ENCODE results near the gene MXI1. TPM values are rescaled to one million over a fixed set of nuclear protein-coding genes. Genes with fewer than 3 reads are reported as not detected.

MXI1 gene
- polyA plus RNA-seq, 1 donor, result 22.9 TPM

DNA sequence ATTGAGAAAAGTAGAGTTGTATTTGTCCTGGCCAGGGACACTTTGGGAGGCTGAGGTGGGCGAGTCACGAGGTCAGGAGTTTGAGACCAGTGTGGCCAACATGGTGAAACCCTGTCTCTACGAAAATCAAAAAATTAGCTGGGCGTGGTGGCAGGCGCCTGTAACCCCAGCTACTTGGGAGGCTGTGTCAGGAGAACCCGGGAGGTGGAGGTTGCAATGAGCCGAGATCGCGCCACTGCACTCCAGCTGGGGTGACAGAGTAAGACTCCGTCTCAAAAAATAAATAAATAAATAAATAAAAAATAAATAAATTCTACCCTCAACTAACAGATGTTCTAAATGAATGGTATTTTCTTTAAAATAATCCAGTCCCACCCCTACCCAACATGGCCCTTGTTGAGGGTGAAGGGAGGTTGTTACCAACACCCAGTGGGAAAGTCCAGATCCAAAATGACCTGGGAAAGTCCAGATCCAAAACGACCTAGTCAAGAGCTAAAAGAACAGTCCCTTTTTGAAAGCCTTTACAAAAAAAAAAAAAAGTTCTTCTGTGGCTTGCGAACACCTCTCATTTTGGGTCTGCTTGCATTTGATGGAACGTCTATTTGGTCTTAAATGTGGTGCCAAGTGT is 16.0 kb downstream of the MXI1 start:
- no peak for DNase-seq
- Histone ChIP-seq H3K27ac (ENCODE audit: low read length) (no peak overlapping the region), H3K4me1 (ENCODE audit: control insufficient read depth, insufficient read depth, low read length) (peaks cover 17% of the 10 kb centered on the region), H3K9me3 (ENCODE audit: control insufficient read depth, low read depth, low read length) (no peaks in the 10 kb centered on the region), H3K4me3 (ENCODE audit: low read length) (no peak overlapping the region), H3K27me3 (ENCODE audit: control insufficient read depth, insufficient read depth, low read length) (no peaks in the 10 kb centered on the region), H3K36me3 (ENCODE audit: control insufficient read depth, insufficient read depth, low read length) (peaks cover 2% of the 10 kb centered on the region)
- 96% methylated on average over 4 of the region's 13 CpGs for WGBS (ENCODE audit: insufficient coverage, low lambda C conversion rate)

DNA sequence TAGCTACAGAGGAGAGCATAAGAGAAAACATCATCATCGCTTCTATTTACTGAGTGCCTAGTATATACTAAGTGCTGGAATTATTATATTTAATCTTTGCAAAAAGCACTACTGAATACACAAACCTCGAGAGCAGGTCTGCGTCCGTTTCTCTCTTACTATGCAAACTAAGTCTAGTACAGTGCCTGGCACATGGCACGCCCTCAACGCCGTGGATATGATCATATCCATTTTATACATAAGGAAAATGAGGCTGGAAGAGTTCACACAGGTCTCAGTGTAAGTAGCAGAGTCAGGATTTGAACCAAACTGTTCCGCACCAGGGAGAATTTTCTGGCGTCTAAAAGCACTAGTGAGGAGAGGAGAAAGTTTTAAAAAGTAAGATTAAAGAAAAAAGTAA is 17.6 kb downstream of the MXI1 start:
- Histone ChIP-seq H3K9me3 (ENCODE audit: control insufficient read depth, low read depth, low read length) (no peaks in the 10 kb centered on the region), H3K4me3 (ENCODE audit: low read length) (no peak overlapping the region), H3K4me1 (ENCODE audit: control insufficient read depth, insufficient read depth, low read length) (peaks cover 14% of the 10 kb centered on the region), H3K27me3 (ENCODE audit: control insufficient read depth, insufficient read depth, low read length) (no peaks in the 10 kb centered on the region), H3K36me3 (ENCODE audit: control insufficient read depth, insufficient read depth, low read length) (peaks cover 7% of the 10 kb centered on the region), H3K27ac (ENCODE audit: low read length) (no peak overlapping the region)
- 83% methylated on average over 1 of the region's 9 CpGs for WGBS (ENCODE audit: insufficient coverage, low lambda C conversion rate)
- no peak for DNase-seq

DNA sequence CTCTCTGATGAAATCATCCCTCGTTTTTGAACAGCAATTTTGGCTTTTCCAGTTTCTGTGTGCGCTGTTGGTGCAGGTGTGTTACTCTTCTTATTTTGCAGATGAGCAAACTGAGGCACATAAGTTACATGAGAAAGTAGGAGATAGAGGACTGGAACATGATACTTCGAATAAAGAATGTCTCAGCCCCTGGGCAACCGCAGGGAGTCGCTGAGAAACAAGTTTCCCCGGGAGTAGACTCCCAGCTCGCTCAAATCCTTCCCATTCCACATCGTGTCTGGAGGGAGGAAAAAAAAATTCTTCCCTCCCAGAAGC is 18.0 kb downstream of the MXI1 start:
- peaks cover 7% of the 10 kb centered on the region for H3K36me3 ChIP-seq (ENCODE audit: control insufficient read depth, insufficient read depth, low read length)
- peak overlapping the region; percentile 61 for H3K27ac ChIP-seq (ENCODE audit: low read length)
- 40% methylated on average over 2 of the region's 8 CpGs for WGBS (ENCODE audit: insufficient coverage, low lambda C conversion rate)
- no peaks in the 10 kb centered on the region for H3K27me3 ChIP-seq (ENCODE audit: control insufficient read depth, insufficient read depth, low read length)
- DNase-seq, result no peak
- peak overlapping the region; percentile 34 for H3K4me3 ChIP-seq (ENCODE audit: low read length)
- peaks cover 10% of the 10 kb centered on the region for H3K4me1 ChIP-seq (ENCODE audit: control insufficient read depth, insufficient read depth, low read length)
- no peaks in the 10 kb centered on the region for H3K9me3 ChIP-seq (ENCODE audit: control insufficient read depth, low read depth, low read length)

DNA sequence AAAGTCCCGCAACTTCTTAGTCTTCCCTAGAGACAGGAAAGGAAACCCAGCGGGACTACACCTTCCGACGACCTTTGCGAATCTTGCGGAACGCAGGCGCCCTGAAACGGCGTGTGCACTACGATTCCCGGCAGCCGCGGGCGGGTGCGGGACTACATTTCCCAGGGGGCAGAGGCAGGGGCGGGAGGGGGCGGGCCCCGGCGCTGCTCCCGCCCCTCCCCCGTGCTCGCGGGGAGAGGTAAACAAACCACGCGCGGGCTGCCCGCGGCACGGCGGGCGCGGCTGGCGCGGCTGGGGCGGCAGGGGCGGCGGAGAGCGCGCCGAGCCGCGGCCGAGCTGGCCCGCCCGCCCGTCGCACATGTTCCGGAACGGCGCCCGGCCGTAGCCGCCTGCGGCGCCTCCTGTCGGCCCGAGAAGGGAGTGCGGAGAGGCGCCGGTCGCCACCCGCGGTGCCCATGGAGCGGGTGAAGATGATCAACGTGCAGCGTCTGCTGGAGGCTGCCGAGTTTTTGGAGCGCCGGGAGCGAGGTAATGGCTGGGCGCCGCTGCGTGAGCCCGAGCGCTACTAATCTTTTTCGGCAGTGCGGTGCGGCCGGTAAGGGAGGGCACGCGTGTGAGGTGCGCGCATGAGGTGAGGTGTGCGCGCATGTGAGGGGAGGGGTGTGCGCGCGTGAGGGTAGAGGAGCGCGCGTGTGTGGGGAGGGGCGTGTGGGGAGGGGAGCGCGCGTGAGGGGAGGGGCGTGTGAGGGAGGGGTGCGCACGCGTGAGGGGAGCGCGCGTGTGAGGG is 18.5 kb downstream of the MXI1 start:
- Histone ChIP-seq H3K27ac (ENCODE audit: low read length) (peak overlapping the region; percentile 96), H3K4me1 (ENCODE audit: control insufficient read depth, insufficient read depth, low read length) (peaks cover 10% of the 10 kb centered on the region), H3K9me3 (ENCODE audit: control insufficient read depth, low read depth, low read length) (no peaks in the 10 kb centered on the region), H3K36me3 (ENCODE audit: control insufficient read depth, insufficient read depth, low read length) (peaks cover 7% of the 10 kb centered on the region), H3K27me3 (ENCODE audit: control insufficient read depth, insufficient read depth, low read length) (no peaks in the 10 kb centered on the region), H3K4me3 (ENCODE audit: low read length) (peak overlapping the region; percentile 87)
- peak; percentile 95 to 97 for DNase-seq
- no CpG with 5 or more reads among the region's 103 CpGs for WGBS (ENCODE audit: insufficient coverage, low lambda C conversion rate)

DNA sequence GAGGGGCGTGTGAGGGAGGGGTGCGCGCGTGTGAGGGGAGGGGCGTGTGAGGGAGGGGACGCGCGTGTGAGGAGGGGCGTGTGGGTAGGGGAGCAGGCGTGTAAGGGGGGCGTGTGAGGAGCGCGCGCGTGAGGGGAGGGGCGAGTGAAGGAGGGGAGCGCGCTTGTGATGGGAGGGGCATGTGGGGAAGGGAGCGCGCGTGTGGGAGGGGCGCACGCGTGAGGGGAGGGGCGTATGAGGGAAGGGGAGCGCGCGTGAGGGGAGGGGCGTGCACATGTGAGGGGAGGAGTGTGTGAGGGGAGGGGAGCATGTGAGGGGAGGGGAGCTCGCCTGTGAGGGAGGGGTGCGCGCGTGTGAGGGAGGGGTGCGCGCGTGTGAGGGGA is 19.1 kb downstream of the MXI1 start:
- Histone ChIP-seq H3K36me3 (ENCODE audit: control insufficient read depth, insufficient read depth, low read length) (peaks cover 7% of the 10 kb centered on the region), H3K27ac (ENCODE audit: low read length) (peak overlapping the region; percentile 96), H3K4me3 (ENCODE audit: low read length) (peak overlapping the region; percentile 87), H3K4me1 (ENCODE audit: control insufficient read depth, insufficient read depth, low read length) (peaks cover 5% of the 10 kb centered on the region), H3K27me3 (ENCODE audit: control insufficient read depth, insufficient read depth, low read length) (no peaks in the 10 kb centered on the region), H3K9me3 (ENCODE audit: control insufficient read depth, low read depth, low read length) (no peaks in the 10 kb centered on the region)
- no CpG with 5 or more reads among the region's 36 CpGs for WGBS (ENCODE audit: insufficient coverage, low lambda C conversion rate)
- peak; percentile 94 for DNase-seq

DNA sequence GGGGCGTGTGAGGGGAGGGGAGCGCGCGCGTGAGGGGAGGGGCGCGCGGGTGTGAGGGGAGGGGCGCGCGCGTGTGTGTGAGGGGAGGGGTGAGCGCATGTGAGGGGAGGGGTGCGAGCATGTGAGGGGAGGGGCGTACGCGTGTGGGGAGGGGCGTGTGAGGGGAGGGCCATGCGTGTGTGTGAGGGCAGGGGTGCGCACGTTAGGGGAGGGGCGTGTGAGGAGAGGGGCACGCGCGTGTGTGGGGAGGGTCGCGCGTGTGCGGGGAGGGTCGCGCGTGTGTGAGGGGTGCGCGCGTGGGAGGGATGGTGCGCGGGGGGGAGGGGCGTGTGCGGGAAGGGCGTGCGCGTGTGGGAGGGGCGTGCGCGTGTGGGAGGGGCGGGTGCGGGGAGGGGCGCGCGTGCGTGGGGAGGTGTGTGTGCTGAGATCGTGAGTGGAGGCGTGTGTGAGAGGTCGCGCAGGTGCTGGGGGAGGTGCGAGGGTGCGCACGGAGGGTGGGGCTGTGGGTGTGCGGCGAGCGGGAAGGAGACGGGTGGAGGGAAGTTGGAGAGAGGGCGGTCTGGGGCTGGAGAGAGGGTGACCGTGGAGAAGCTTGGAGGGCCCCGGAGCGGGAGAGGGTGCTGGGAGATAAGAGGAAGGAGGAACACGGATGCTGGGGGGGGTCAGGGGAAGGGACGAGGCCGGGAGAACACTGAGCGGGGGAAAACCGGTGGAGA is 19.7 kb downstream of the MXI1 start:
- Histone ChIP-seq H3K36me3 (ENCODE audit: control insufficient read depth, insufficient read depth, low read length) (peaks cover 7% of the 10 kb centered on the region), H3K9me3 (ENCODE audit: control insufficient read depth, low read depth, low read length) (no peaks in the 10 kb centered on the region), H3K4me1 (ENCODE audit: control insufficient read depth, insufficient read depth, low read length) (no peaks in the 10 kb centered on the region), H3K27me3 (ENCODE audit: control insufficient read depth, insufficient read depth, low read length) (no peaks in the 10 kb centered on the region), H3K27ac (ENCODE audit: low read length) (peak overlapping the region; percentile 96), H3K4me3 (ENCODE audit: low read length) (peak overlapping the region; percentile 87)
- 2% methylated on average over 11 of the region's 71 CpGs for WGBS (ENCODE audit: insufficient coverage, low lambda C conversion rate)
- peak; percentile 62 to 74 for DNase-seq

DNA sequence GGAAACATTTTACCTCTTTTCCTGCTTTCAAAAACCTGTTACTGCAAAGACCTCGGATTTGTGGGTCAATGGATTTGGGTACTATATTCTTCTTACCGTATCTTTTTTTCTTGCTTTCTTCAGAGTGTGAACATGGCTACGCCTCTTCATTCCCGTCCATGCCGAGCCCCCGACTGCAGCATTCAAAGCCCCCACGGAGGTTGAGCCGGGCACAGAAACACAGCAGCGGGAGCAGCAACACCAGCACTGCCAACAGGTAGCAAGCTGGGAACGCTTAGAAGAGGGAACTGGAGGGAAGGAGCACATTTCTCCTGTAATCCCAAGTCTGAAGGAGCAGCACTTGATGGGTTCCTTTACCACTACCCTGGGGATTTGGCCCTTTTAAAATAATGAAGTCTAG is 20.7 kb downstream of the MXI1 start:
- DNase-seq, result no peak
- Histone ChIP-seq H3K9me3 (ENCODE audit: control insufficient read depth, low read depth, low read length) (no peaks in the 10 kb centered on the region), H3K4me1 (ENCODE audit: control insufficient read depth, insufficient read depth, low read length) (no peaks in the 10 kb centered on the region), H3K4me3 (ENCODE audit: low read length) (no peak overlapping the region), H3K36me3 (ENCODE audit: control insufficient read depth, insufficient read depth, low read length) (peaks cover 7% of the 10 kb centered on the region), H3K27me3 (ENCODE audit: control insufficient read depth, insufficient read depth, low read length) (no peaks in the 10 kb centered on the region), H3K27ac (ENCODE audit: low read length) (no peak overlapping the region)
- WGBS (ENCODE audit: insufficient coverage, low lambda C conversion rate), result no CpG with 5 or more reads among the region's 10 CpGs

DNA sequence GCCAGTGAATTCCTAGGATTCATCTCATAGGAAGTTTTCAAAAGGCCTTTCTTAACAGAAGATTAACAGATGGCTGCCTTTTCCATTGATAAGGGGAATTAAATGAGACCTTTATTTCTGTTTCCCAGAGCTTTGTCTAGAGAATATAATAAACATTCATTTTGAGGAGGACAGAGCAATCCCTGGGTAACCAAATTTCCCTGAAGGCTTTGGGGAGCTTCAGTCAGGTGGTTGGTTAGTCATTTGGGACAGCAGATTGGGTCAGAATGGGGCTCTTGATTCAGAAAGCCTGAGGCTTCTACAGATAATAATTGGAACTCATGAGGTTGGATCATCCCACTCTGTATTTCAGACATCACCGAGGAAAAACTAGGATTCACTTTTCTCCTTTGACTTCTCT is 21.8 kb downstream of the MXI1 start:
- no peaks in the 10 kb centered on the region for H3K27me3 ChIP-seq (ENCODE audit: control insufficient read depth, insufficient read depth, low read length)
- H3K4me1 ChIP-seq (ENCODE audit: control insufficient read depth, insufficient read depth, low read length), result no peaks in the 10 kb centered on the region
- H3K4me3 ChIP-seq (ENCODE audit: low read length), result no peak overlapping the region
- H3K9me3 ChIP-seq (ENCODE audit: control insufficient read depth, low read depth, low read length), result no peaks in the 10 kb centered on the region
- no peak for DNase-seq
- H3K27ac ChIP-seq (ENCODE audit: low read length), result no peak overlapping the region
- WGBS (ENCODE audit: insufficient coverage, low lambda C conversion rate), result no CpG with 5 or more reads among the region's 1 CpG
- peaks cover 7% of the 10 kb centered on the region for H3K36me3 ChIP-seq (ENCODE audit: control insufficient read depth, insufficient read depth, low read length)

DNA sequence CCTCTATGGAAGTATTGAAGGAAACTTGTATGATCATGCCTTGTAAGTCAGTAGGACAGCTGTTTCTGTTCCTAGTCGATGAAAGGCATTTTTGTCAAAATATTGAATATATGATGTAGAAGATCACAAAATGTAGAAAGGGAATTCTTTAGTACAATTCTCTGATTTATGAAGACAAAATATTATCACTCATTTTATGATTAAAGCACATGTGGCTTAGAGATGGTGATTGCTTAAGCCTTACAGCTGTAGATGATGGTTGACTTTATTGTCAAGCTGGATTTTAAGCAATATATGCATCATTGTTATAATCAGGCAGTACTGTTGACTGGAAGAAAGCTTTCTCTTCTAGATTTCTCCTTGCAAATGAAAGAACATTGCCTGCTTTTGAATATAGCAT is 26.4 kb downstream of the MXI1 start:
- Histone ChIP-seq H3K27me3 (ENCODE audit: control insufficient read depth, insufficient read depth, low read length) (no peaks in the 10 kb centered on the region), H3K4me1 (ENCODE audit: control insufficient read depth, insufficient read depth, low read length) (no peaks in the 10 kb centered on the region), H3K9me3 (ENCODE audit: control insufficient read depth, low read depth, low read length) (no peaks in the 10 kb centered on the region), H3K36me3 (ENCODE audit: control insufficient read depth, insufficient read depth, low read length) (peaks cover 13% of the 10 kb centered on the region), H3K27ac (ENCODE audit: low read length) (no peak overlapping the region), H3K4me3 (ENCODE audit: low read length) (no peak overlapping the region)
- no CpG with 5 or more reads among the region's 1 CpG for whole genome bisulfite sequencing (ENCODE audit: insufficient coverage, low lambda C conversion rate)
- no peak for DNase-seq

DNA sequence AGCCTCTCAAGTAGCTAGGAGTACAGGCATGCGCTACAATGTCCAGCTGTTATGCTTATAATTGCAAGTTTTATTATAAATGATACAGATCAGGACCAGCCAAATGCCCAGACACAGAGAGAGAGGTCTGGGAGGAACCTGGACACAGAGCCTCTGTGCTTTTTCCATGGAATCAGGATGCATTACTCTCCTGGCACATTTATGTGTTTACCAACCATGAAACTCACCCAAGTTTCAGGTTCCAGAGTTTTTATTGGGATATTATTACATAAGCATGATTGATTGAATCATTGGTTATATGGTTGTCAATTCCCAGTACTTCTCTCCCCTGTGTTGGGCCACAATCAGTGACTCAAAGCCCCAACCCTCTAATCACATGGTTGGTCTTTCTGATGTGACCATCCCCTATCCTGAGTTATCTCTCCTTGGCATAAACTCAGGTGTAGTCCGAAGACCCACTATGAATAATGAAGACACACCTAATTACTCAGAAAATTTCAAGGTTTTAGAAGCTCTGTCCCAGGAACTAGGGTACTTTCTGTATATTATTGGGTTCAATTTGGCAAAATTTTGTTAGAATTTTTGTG is 30.6 kb downstream of the MXI1 start:
- no peak overlapping the region for H3K27ac ChIP-seq (ENCODE audit: low read length)
- no peak overlapping the region for H3K4me3 ChIP-seq (ENCODE audit: low read length)
- H3K4me1 ChIP-seq (ENCODE audit: control insufficient read depth, insufficient read depth, low read length), result no peaks in the 10 kb centered on the region
- no peaks in the 10 kb centered on the region for H3K9me3 ChIP-seq (ENCODE audit: control insufficient read depth, low read depth, low read length)
- peaks cover 7% of the 10 kb centered on the region for H3K36me3 ChIP-seq (ENCODE audit: control insufficient read depth, insufficient read depth, low read length)
- no peak for DNase-seq
- no CpG with 5 or more reads among the region's 2 CpGs for WGBS (ENCODE audit: insufficient coverage, low lambda C conversion rate)
- no peaks in the 10 kb centered on the region for H3K27me3 ChIP-seq (ENCODE audit: control insufficient read depth, insufficient read depth, low read length)

Data from large intestine (tissue), 3 donors.